Activated naive CD4-positive, alpha-beta T cell treated with anti-CD3 and anti-CD28 coated beads for 36 hours (primary cell): ENCODE measurements around the gene TMEM150C. TPM values are rescaled to one million over a fixed set of nuclear protein-coding genes. Genes with fewer than 3 reads are reported as not detected.
"Not testable (repeated sequence)": the region's sequence is repeated elsewhere in the genome, so short reads cannot be mapped to it uniquely, and the experiment has no call there.

Source experiments
- CTCF ChIA-PET: fragments of 350-600 bp; sonication (Branson Sonifier 250); formaldehyde crosslinking; loops from one replicate; lab custom pipeline; 2021; ENCODE audit warnings: antibody characterized with exemption; lab: Charles Lee
- DNase-seq: peaks from one replicate; pipeline ENCODE4 v3.0.0-alpha.2; 2020
- H3K27ac Mint-ChIP-seq: one replicate; pipeline ENCODE4 v1.8.0; 2021; ENCODE audit warnings: mild to moderate bottlenecking, mixed read lengths
- H3K27me3 Mint-ChIP-seq: one replicate; pipeline ENCODE4 v1.8.0; 2021; ENCODE audit warnings: low read depth, mixed read lengths
- H3K36me3 Mint-ChIP-seq: one replicate; pipeline ENCODE4 v1.8.0; 2021; ENCODE audit warnings: low read depth, mixed read lengths
- H3K4me1 Mint-ChIP-seq: one replicate; pipeline ENCODE4 v1.8.0; 2021; ENCODE audit warnings: low read depth, mixed read lengths
- H3K4me3 Mint-ChIP-seq: one replicate; pipeline ENCODE4 v1.8.0; 2021; ENCODE audit warnings: mild to moderate bottlenecking, moderate library complexity, mixed read lengths
- H3K9me3 Mint-ChIP-seq: one replicate; pipeline ENCODE4 v1.8.0; 2021; ENCODE audit warnings: mixed read lengths
- intact Hi-C: fragments of 100-400 bp; cut with micrococcal nuclease; formaldehyde crosslinking; loops from one replicate; pipeline ENCODE4 v1.15.1; 2023
- total RNA-seq, 2 experiments: library from RNA; stranded (reverse); gene quantifications; one replicate each; pipeline ENCODE4 v1.2.3, GENCODE V29; 2021

TMEM150C gene
- total RNA-seq, 2 experiments from 2014 or later, result not detected

DNA sequence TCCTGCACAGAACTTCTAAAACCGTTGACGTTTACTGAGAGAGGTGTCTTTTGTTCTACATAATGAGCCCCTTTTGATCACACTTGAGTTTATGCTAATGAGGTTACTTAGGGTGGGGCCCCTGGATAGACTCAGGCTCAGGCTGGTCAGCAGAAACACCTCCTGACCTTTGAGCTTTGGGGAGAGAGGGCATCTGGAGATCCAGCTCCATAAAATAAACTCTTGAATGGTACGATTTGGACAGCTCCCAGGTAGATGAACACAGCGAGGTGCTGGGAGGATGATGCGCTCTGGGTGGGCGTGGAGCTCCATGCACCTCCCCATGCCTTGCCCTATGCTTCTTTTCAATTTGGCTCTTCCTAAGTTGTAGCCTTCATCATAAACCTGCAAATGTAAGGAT lies 79.4 kb downstream of the TMEM150C start:
- H3K36me3 Mint-ChIP-seq, result peaks cover 24% of the 10 kb centered on the region
- DNase-seq, result no peak
- intact Hi-C loops, result no loop called here

DNA sequence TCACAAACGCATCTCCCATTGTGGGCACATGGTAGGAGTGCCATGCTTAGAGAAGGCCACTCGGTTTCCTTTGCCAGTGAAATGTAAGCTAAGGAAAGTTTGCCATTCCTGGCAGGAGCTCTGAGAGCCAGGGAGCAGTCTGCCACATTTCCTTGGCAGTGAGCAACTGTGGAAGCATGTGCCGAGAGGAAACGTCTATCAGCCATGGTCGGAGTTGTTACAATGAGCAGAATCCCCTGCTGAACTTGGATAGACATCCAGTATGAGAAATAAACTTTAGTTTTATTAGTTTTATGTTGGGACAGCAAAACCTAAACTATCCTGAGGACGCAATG lies 80.3 kb downstream of the TMEM150C start:
- no peaks in the 10 kb centered on the region for H3K4me1 Mint-ChIP-seq
- DNase-seq, result no peak
- H3K36me3 Mint-ChIP-seq, result peaks cover 24% of the 10 kb centered on the region
- CTCF ChIA-PET, result interaction anchor here (0.6 kb wide), 1 partner anchor 16 kb away, joined by 6 read pairs; no protein-coding TSS in a partner anchor
- no peak overlapping the region for H3K4me3 Mint-ChIP-seq
- intact Hi-C loops, result no loop called here
- no peaks in the 10 kb centered on the region for H3K9me3 Mint-ChIP-seq
- H3K27ac Mint-ChIP-seq, result no peak overlapping the region
- H3K27me3 Mint-ChIP-seq, result no peaks in the 10 kb centered on the region

More for the DNA sequence above, 79.4 kb downstream of the TMEM150C start:
- no peak overlapping the region for H3K4me3 Mint-ChIP-seq
- no peak overlapping the region for H3K27ac Mint-ChIP-seq
- CTCF ChIA-PET, result no interaction called here
- H3K9me3 Mint-ChIP-seq, result no peaks in the 10 kb centered on the region
- H3K4me1 Mint-ChIP-seq, result no peaks in the 10 kb centered on the region
- no peaks in the 10 kb centered on the region for H3K27me3 Mint-ChIP-seq

DNA sequence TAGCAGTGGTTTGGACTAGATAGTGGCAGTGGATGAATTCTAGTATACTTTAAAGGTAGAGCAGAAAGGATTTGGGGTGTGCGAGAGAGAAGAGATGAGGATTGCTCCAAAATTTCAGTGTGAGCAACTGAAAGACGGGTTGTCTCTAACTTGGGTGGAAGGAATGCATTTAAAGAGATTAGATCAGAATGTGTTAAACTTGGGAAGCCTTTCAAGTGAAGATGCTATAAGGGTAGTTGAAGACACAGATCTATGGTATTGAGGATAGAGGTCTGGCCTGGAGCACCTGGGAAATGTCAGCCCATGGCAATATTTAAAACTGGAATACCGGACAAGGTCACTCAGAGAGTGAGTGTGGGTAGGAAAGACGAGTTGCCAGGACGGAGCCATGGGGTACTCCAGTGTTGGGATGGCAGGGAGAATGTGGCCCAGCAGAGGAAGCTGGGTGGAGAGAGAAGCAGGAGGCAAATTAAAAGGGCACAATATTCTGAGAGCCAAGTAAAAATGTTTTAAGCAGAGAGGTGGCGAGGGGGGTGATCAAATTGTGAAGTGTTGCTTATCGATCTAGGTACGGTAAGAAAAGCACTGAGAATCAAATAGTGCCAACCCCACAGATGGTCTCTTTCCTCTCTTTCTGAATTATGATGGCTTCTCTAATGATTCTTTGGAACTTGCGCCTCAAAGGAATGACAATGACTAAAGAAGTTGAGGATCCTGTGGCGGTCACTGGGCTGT lies 80.8 kb downstream of the TMEM150C start:
- H3K4me1 Mint-ChIP-seq, result no peaks in the 10 kb centered on the region
- CTCF ChIA-PET, result interaction anchor here (0.6 kb wide), 1 partner anchor 16 kb away, joined by 6 read pairs; no protein-coding TSS in a partner anchor
- H3K4me3 Mint-ChIP-seq, result no peak overlapping the region
- no peak overlapping the region for H3K27ac Mint-ChIP-seq
- H3K9me3 Mint-ChIP-seq, result no peaks in the 10 kb centered on the region
- intact Hi-C loops, result no loop called here
- H3K27me3 Mint-ChIP-seq, result no peaks in the 10 kb centered on the region
- DNase-seq, result no peak
- peaks cover 24% of the 10 kb centered on the region for H3K36me3 Mint-ChIP-seq

DNA sequence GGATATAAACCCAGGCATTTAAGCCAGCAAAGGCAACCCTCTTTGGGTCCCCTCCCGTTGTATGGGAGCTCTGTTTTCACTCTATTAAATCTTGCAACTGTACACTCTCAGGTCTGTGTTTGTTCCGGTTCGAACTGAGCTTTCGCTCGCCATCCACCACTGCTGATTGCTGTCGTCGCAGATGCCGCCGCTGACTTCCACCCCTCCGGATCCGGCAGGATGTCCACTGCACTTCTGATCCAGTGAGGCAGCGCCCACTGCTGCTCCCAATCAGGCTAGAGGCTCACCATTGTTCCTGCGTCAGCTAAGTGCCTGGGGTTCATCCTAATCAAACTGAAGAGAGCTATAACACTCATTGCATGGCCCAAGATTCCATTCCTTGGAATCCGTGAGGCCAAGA lies 82.2 kb downstream of the TMEM150C start:
- H3K27me3 Mint-ChIP-seq, result no peaks in the 10 kb centered on the region
- intact Hi-C loops, result no loop called here
- DNase-seq, result no peak
- no peaks in the 10 kb centered on the region for H3K9me3 Mint-ChIP-seq
- CTCF ChIA-PET, result interaction anchor here (0.6 kb wide), 1 partner anchor 294 kb away, joined by 3 read pairs; no protein-coding TSS in a partner anchor
- no peak overlapping the region for H3K4me3 Mint-ChIP-seq
- H3K36me3 Mint-ChIP-seq, result peaks cover 23% of the 10 kb centered on the region
- no peaks in the 10 kb centered on the region for H3K4me1 Mint-ChIP-seq
- H3K27ac Mint-ChIP-seq, result no peak overlapping the region

DNA sequence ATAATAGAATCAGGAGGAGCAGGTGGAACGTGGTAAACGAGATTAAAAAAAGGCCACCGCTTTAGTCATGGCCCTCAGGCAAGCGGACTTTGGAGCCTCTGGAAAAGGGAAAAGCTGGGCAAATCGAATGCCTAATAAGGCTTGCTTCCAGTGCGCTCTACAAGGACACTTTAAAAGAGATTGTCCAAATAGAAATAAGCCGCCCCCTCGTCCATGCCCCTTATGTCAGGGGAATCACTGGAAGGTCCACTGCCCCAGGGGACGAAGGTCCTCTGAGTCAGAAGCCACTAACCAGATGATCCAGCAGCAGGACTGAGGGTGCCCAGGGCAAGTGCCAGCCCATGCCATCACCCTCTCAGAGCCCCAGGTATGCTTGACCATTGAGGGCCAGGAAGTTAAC lies 84.3 kb downstream of the TMEM150C start:
- H3K27me3 Mint-ChIP-seq, DNase-seq, H3K4me3 Mint-ChIP-seq, CTCF ChIA-PET, H3K9me3 Mint-ChIP-seq, intact Hi-C loops, H3K4me1 Mint-ChIP-seq, H3K27ac Mint-ChIP-seq: not testable (repeated sequence)
- peaks cover 23% of the 10 kb centered on the region for H3K36me3 Mint-ChIP-seq

DNA sequence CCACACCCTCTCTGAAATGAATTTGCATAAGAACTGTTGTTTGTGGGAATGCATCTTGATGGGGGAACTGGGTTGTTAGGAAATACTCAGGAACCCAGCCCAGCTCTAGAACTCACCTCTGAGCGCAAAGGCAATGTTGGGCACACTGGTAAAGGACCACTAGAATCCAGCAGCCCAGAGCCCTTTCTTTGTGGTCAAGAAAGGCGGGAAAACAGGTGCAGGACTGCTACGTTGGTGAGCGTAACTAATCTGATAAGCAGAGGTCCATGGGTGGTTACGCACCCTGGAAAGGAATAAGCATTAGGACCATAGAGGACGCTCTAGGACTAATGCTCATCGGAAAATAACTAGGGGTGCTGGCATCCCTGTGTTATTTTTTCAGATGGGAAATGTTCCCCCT lies 85.9 kb downstream of the TMEM150C start:
- intact Hi-C loops, H3K27ac Mint-ChIP-seq, H3K27me3 Mint-ChIP-seq, DNase-seq, H3K9me3 Mint-ChIP-seq, H3K4me1 Mint-ChIP-seq, H3K4me3 Mint-ChIP-seq: not testable (repeated sequence)
- CTCF ChIA-PET, result interaction anchor here (0.6 kb wide), 1 partner anchor 342 kb away, joined by 3 read pairs; no protein-coding TSS in a partner anchor
- H3K36me3 Mint-ChIP-seq, result peaks cover 20% of the 10 kb centered on the region

DNA sequence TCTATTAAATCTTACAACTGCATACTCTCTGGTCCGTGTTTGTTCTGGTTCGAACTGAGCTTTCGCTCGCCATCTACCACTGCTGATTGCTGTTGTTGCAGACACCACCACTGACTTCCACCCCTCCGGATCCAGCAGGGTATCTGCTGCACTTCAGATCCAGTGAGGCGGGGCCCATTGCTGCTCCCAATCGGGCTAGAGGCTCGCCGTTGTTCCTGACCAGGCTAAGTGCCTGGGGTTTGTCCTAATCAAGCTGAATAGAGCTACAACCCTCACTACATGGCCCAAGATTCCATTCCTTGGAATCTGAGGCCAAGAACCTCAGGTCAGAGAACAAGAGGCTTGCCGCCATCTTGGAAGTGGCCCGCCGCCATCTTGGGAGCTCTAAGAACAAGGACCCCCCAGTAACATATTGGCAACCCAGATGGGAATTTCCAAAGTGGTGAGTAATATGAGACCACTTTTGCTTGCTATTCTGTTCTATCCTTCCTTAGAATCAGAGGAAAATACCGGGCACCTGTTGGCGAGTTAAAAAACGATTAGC lies 88.1 kb downstream of the TMEM150C start:
- peaks cover 9% of the 10 kb centered on the region for H3K36me3 Mint-ChIP-seq
- H3K4me3 Mint-ChIP-seq, result no peak overlapping the region
- intact Hi-C loops, result no loop called here
- no peaks in the 10 kb centered on the region for H3K4me1 Mint-ChIP-seq
- no peaks in the 10 kb centered on the region for H3K9me3 Mint-ChIP-seq
- H3K27ac Mint-ChIP-seq, result no peak overlapping the region
- no peak for DNase-seq
- H3K27me3 Mint-ChIP-seq, result no peaks in the 10 kb centered on the region
- CTCF ChIA-PET, result interaction anchor here (0.6 kb wide), 1 partner anchor 11 kb away, joined by 4 read pairs; no protein-coding TSS in a partner anchor

DNA sequence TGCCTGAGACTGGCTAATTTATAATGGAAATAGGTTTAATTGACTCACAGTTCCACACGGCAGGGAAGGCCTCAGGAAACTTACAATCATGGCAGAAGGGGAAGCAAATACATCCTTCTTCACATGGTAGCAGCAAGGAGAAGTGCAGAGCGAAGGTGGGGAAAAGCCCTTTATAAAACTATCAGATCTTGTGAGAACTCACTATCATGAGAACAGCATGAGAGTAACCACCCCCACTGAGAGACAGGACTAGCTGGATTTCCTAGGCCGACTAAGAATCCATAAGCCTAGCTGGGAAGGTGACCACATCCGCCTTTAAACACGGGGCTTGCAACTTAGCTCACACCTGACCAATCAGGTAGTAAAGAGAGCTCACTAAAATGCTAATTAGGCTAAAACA lies 88.7 kb downstream of the TMEM150C start:
- H3K36me3 Mint-ChIP-seq, DNase-seq, H3K27me3 Mint-ChIP-seq, H3K4me1 Mint-ChIP-seq, H3K9me3 Mint-ChIP-seq, intact Hi-C loops, H3K27ac Mint-ChIP-seq, H3K4me3 Mint-ChIP-seq: not testable (repeated sequence)
- CTCF ChIA-PET, result interaction anchor here (0.6 kb wide), 1 partner anchor 11 kb away, joined by 4 read pairs; no protein-coding TSS in a partner anchor

DNA sequence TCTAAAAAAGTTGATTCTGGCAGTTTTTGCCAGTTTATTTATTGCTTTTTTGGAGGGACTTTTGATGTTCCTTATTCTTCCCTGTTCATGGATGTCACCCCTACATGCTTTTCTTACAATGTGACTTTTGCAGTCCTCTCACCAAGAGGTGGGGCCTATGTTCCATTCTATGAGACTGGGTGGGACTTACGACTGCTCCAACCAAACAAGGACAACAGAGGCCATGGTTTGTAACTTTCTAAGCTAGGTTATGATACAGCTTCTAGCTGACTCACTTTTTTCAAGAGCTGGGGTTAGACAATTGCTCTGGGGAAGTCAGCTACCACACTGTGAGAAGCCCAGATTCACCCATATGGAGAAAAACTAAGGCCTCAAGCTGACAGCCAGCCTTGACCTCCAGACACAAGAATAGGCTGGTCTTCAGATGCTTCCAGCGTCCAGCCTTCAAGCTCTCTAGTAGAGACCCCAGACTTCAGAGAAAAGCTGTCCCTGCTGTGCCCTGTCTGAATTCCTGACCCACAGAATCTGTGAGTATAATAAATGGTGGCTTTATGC lies 91.9 kb downstream of the TMEM150C start:
- Mint-ChIP-seq H3K9me3 (no peaks in the 10 kb centered on the region), H3K36me3 (peaks cover 10% of the 10 kb centered on the region), H3K4me3 (no peak overlapping the region), H3K27ac (no peak overlapping the region), H3K4me1 (no peaks in the 10 kb centered on the region), H3K27me3 (no peaks in the 10 kb centered on the region)
- no peak for DNase-seq
- CTCF ChIA-PET, result interaction anchor here (0.7 to 3.8 kb wide), 2 partner anchors 74 to 269 kb away, joined by 3 to 21 read pairs; no protein-coding TSS in a partner anchor
- intact Hi-C loops, result no loop called here

DNA sequence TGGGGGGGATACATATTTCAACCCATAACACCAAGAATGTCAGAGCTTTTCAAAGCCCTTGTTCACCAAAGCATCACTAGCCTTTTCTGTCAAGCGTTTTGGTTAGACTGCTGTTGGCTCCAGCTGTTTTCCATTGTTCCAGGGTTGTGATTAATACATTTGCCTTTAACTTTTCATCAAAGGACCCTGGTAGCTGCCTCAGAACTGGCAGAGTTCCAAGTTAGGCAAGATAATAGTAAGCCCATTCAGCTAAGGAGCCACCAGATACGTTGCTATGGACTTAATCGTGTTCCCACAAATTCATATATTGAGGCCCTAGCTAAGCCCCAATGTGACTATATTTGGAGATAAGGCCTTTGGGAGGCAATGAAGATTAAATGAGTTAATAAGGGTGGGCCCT lies 94.3 kb downstream of the TMEM150C start:
- H3K27me3 Mint-ChIP-seq, result no peaks in the 10 kb centered on the region
- H3K9me3 Mint-ChIP-seq, result no peaks in the 10 kb centered on the region
- intact Hi-C loops, result no loop called here
- no peak overlapping the region for H3K4me3 Mint-ChIP-seq
- DNase-seq, result no peak
- H3K27ac Mint-ChIP-seq, result no peak overlapping the region
- no peaks in the 10 kb centered on the region for H3K4me1 Mint-ChIP-seq
- CTCF ChIA-PET, result interaction anchor here (3.8 kb wide), 1 partner anchor 272 kb away, joined by 21 read pairs; no protein-coding TSS in a partner anchor
- peaks cover 8% of the 10 kb centered on the region for H3K36me3 Mint-ChIP-seq

DNA sequence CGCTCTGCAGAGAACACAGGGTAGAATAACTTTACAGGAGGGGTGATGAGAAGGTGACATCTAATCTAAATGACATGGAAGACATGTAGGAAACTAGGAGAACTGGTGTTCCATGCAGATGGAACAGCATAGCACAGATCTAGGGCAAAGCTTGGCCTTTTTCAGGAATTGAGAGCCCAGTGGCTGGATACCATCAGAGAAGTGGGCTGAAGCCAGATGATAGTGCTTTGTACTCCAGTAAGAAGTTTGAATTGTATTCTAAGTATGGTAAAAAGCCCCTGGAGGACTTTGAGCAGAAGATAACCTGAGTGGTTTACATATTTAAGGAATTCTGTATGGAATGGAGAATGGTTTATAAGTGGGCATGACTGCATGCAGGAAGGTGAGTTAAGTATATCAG lies 98.6 kb downstream of the TMEM150C start:
- no peak overlapping the region for H3K27ac Mint-ChIP-seq
- CTCF ChIA-PET, result interaction anchor here (0.6 to 1.9 kb wide), 5 partner anchors 22 to 277 kb away, joined by 3 to 12 read pairs (median 3); no protein-coding TSS in a partner anchor
- no peak for DNase-seq
- no peaks in the 10 kb centered on the region for H3K27me3 Mint-ChIP-seq
- H3K9me3 Mint-ChIP-seq, result no peaks in the 10 kb centered on the region
- intact Hi-C loops, result loop anchor here (2.0 to 5.0 kb wide), 2 partner anchors 334 to 820 kb away; partner anchors contain the start of gene SCD5
- no peak overlapping the region for H3K4me3 Mint-ChIP-seq
- H3K36me3 Mint-ChIP-seq, result peaks cover 13% of the 10 kb centered on the region
- peaks cover 2% of the 10 kb centered on the region for H3K4me1 Mint-ChIP-seq

DNA sequence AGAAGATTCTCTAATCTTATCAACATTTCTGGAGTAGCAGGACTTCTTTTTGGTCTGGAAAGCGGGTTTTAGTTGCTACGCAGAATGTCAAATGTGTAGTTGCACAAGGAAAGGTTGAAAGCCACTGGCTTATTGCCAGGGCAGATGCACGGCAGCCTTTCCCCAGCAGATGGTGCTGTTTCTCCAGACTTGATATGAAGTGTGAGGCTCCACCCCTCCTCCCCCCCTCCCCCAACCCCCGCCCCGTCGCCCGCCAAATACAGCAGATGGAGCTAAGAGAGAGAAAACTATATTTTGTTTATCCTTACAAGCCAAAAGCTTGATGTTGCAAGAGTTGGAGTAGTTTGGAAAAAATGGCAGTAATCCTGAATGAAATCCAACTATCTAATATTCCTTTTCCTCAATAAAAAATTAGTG lies 99.4 kb downstream of the TMEM150C start:
- CTCF ChIA-PET, result interaction anchor here (0.6 to 4.1 kb wide), 6 partner anchors 11 to 277 kb away, joined by 3 to 28 read pairs (median 4); no protein-coding TSS in a partner anchor
- no peaks in the 10 kb centered on the region for H3K27me3 Mint-ChIP-seq
- H3K9me3 Mint-ChIP-seq, result no peaks in the 10 kb centered on the region
- peak; percentile 93 for DNase-seq
- peaks cover 2% of the 10 kb centered on the region for H3K4me1 Mint-ChIP-seq
- no peak overlapping the region for H3K27ac Mint-ChIP-seq
- peaks cover 10% of the 10 kb centered on the region for H3K36me3 Mint-ChIP-seq
- H3K4me3 Mint-ChIP-seq, result no peak overlapping the region
- intact Hi-C loops, result loop anchor here (1.0 to 5.0 kb wide), 5 partner anchors 137 to 820 kb away; partner anchors contain the start of genes COPS4 and SCD5
